Loucy (cell line): ENCODE measurements around the gene GCK.

ENCODE experiments used
- CTCF ChIP-seq: fragments of 200-600 bp; sonication (generic); conservative IDR thresholded peaks from 2 replicates; pipeline ENCODE4 v1.5.1; 2014; ENCODE audit warnings: mild to moderate bottlenecking, antibody characterized with exemption, low read length
- EZH2phosphoT487 ChIP-seq: fragments of 200-600 bp; IDR thresholded peaks from 2 replicates; pipeline ENCODE4 v1.6.1; 2018; ENCODE audit warnings: antibody characterized with exemption, mild to moderate bottlenecking, moderate library complexity, borderline replicate concordance

- no peak for TF ChIP-seq CTCF
- TF ChIP-seq EZH2phosphoT487, result no peak
Observed at GRCh38 chr7:44221231-44221791, 32.1 kb upstream of the GCK start.
